HCT116 (cell line): ENCODE results near the gene PLVAP.

ENCODE experiments used
- CBX3 ChIP-seq: IDR thresholded peaks from 2 replicates; pipeline ENCODE4 v1.6.1; 2012; ENCODE audit warnings: low read depth
- EZH2 ChIP-seq: fragments of 200-600 bp; sonication (generic); IDR thresholded peaks from 2 replicates; pipeline ENCODE4 v1.6.1; 2017; ENCODE audit warnings: antibody characterized with exemption, mixed run types
- JUND ChIP-seq: IDR thresholded peaks from 2 replicates; pipeline ENCODE4 v1.6.1; 2012
- POLR2AphosphoS5 ChIP-seq: IDR thresholded peaks from 2 replicates; pipeline ENCODE4 v1.6.1; 2011; ENCODE audit warnings: mild to moderate bottlenecking, low read depth, low read length, moderate library complexity
- TF ChIP-seq, protein P1 (sequence below), 3 experiments: fragments of 200-600 bp in 1 of 3; sonication (generic) in 1 of 3; IDR thresholded peaks in 2 of 3; conservative IDR thresholded peaks in 1 of 3; 2 replicates each; pipeline ENCODE4 v1.5.1; 2012 to 2017; ENCODE audit warnings: low read depth in 2 of 3, low read length in 2 of 3, antibody characterized with exemption in 1 of 3, borderline replicate concordance in 1 of 3, control low read depth in 1 of 3, mild to moderate bottlenecking in 1 of 3, mixed read lengths in 1 of 3, mixed run types in 1 of 3, moderate library complexity in 1 of 3; ENCODE audit not compliant: insufficient read depth in 1 of 3
- TF ChIP-seq, protein P2 (sequence below): IDR thresholded peaks from 2 replicates; pipeline ENCODE4 v1.6.1; 2012

DNA sequence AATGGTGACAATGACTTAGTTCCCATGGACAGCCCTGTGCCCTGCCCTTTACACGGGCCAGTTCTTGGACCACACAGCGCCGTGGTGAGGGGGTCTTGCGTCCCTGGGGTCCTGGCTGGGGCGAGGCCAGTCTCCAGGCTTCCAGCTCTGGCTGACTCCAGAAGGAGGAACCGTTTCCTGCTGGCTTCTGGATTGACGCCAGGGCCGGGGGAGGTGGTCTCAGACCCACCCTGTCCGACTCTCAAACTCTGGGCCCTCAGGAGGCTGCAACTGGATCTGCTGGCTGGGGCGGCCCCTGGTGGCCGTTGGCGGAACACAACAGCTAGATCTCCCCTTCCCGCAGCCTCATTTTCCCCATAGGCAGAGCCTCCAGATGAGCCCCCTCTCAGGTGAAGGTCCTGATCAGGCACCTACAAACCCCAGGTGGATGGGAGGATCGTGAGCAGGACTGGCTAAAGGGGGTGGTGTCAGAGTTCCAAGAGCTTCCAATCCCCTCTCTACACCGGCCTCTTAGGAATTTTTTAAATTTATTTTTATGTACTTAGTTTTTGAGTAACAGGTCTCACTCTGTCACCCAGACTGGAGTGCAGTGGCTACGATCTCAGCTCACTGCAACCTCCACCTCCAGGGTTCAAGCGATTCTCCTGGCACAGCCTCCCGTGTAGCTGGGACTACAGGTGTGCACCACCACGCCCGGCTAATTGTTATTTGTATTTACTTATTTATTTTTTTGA is 8.9 kb upstream of the PLVAP start:
- TF ChIP-seq, protein P1, sequence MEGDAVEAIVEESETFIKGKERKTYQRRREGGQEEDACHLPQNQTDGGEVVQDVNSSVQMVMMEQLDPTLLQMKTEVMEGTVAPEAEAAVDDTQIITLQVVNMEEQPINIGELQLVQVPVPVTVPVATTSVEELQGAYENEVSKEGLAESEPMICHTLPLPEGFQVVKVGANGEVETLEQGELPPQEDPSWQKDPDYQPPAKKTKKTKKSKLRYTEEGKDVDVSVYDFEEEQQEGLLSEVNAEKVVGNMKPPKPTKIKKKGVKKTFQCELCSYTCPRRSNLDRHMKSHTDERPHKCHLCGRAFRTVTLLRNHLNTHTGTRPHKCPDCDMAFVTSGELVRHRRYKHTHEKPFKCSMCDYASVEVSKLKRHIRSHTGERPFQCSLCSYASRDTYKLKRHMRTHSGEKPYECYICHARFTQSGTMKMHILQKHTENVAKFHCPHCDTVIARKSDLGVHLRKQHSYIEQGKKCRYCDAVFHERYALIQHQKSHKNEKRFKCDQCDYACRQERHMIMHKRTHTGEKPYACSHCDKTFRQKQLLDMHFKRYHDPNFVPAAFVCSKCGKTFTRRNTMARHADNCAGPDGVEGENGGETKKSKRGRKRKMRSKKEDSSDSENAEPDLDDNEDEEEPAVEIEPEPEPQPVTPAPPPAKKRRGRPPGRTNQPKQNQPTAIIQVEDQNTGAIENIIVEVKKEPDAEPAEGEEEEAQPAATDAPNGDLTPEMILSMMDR (IDR thresholded peaks at IDR 0.05 in 2 of 3, conservative IDR thresholded peaks at IDR 0.05 in 1 of 3; ENCODE audit: borderline replicate concordance in 1 of 3, insufficient read depth in 1 of 3, low read depth in 2 of 3, low read length in 2 of 3) = peak; percentile 91 to 97 (median 96)
- TF ChIP-seq POLR2AphosphoS5 (no peak), JUND (no peak), EZH2 (no peak), CBX3 (no peak)
- TF ChIP-seq, protein P2, sequence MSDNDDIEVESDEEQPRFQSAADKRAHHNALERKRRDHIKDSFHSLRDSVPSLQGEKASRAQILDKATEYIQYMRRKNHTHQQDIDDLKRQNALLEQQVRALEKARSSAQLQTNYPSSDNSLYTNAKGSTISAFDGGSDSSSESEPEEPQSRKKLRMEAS = no peak
